Loucy (cell line): ENCODE data around the gene IQGAP3.
"Not testable (repeated sequence)": the region's sequence is repeated elsewhere in the genome, so short reads cannot be mapped to it uniquely, and the experiment has no call there.

ENCODE experiments used
- H2AFZ ChIP-seq: fragments of 200-600 bp; sonication (generic); 2 replicates; pipeline ENCODE4 v1.6.0; 2016; ENCODE audit warnings: antibody characterized with exemption, mild to moderate bottlenecking, low read length, moderate library complexity
- H3F3A ChIP-seq: fragments of 200-600 bp; 2 replicates; pipeline ENCODE4 v1.6.0; 2016; ENCODE audit warnings: antibody characterized with exemption, low read depth, mild to moderate bottlenecking
- H3K27me3 ChIP-seq: fragments of 200-600 bp; sonication (generic); 2 replicates; pipeline ENCODE4 v1.6.1; 2014; ENCODE audit warnings: low read length, mild to moderate bottlenecking; ENCODE audit not compliant: insufficient read depth, poor library complexity, severe bottlenecking
- H3K36me3 ChIP-seq: fragments of 200-600 bp; sonication (generic); 2 replicates; pipeline ENCODE4 v1.6.1; 2016; ENCODE audit warnings: low read length; ENCODE audit not compliant: insufficient read depth
- H3K4me1 ChIP-seq: fragments of 200-600 bp; sonication (generic); 2 replicates; pipeline ENCODE4 v1.5.1; 2014; ENCODE audit warnings: low read length, mild to moderate bottlenecking; ENCODE audit not compliant: insufficient read depth, poor library complexity, severe bottlenecking
- H3K4me2 ChIP-seq: fragments of 200-600 bp; sonication (generic); 2 replicates; pipeline ENCODE4 v1.6.0; 2014; ENCODE audit warnings: antibody characterized with exemption, low read length, low read depth, mild to moderate bottlenecking; ENCODE audit not compliant: poor library complexity, severe bottlenecking
- H3K4me3 ChIP-seq: fragments of 200-600 bp; sonication (generic); 2 replicates; pipeline ENCODE4 v1.5.1; 2014; ENCODE audit warnings: low read length, mild to moderate bottlenecking, mixed read lengths; ENCODE audit not compliant: poor library complexity, severe bottlenecking
- H3K79me2 ChIP-seq: fragments of 200-600 bp; sonication (generic); 2 replicates; pipeline ENCODE4 v1.6.1; 2014; ENCODE audit warnings: low read length; ENCODE audit not compliant: insufficient read depth
- H3K9ac ChIP-seq: fragments of 200-600 bp; sonication (generic); 2 replicates; pipeline ENCODE4 v1.6.0; 2014; ENCODE audit warnings: mild to moderate bottlenecking, low read depth, low read length, moderate library complexity; ENCODE audit not compliant: poor library complexity, severe bottlenecking
- H3K9me2 ChIP-seq: fragments of 200-600 bp; sonication (generic); replicated peaks from 2 replicates; pipeline ENCODE4 v1.6.1; 2016; ENCODE audit warnings: low read depth, low read length, mixed read lengths
- H3K9me3 ChIP-seq: fragments of 200-600 bp; sonication (generic); 2 replicates; pipeline ENCODE4 v1.6.1; 2014; ENCODE audit warnings: mild to moderate bottlenecking, antibody characterized with exemption, low read length, low read depth; ENCODE audit not compliant: insufficient read depth
- H4K20me1 ChIP-seq: fragments of 200-600 bp; sonication (generic); 2 replicates; pipeline ENCODE4 v1.6.0; 2014; ENCODE audit warnings: antibody characterized with exemption, low read length, mild to moderate bottlenecking; ENCODE audit not compliant: insufficient read depth, poor library complexity, severe bottlenecking
- CTCF ChIP-seq: fragments of 200-600 bp; sonication (generic); conservative IDR thresholded peaks from 2 replicates; pipeline ENCODE4 v1.5.1; 2014; ENCODE audit warnings: mild to moderate bottlenecking, antibody characterized with exemption, low read length
- EZH2phosphoT487 ChIP-seq: fragments of 200-600 bp; IDR thresholded peaks from 2 replicates; pipeline ENCODE4 v1.6.1; 2018; ENCODE audit warnings: antibody characterized with exemption, mild to moderate bottlenecking, moderate library complexity, borderline replicate concordance

The IQGAP3 gene

GRCh38 chr1:156608981-156609380, 36.6 kb upstream of the IQGAP3 start:
- H3K27me3 ChIP-seq: no peaks in the 10 kb centered on the region
- no peaks in the 10 kb centered on the region for H4K20me1 ChIP-seq
- no peak overlapping the region for H3K4me3 ChIP-seq
- no peak overlapping the region for H3K9ac ChIP-seq
- H3K4me2 ChIP-seq: no peak overlapping the region
- H2AFZ ChIP-seq: no peak overlapping the region
- H3K79me2 ChIP-seq: no peaks in the 10 kb centered on the region
- H3K36me3 ChIP-seq: no peaks in the 10 kb centered on the region
- no peaks in the 10 kb centered on the region for H3K9me2 ChIP-seq
- TF ChIP-seq EZH2phosphoT487: no peak
- peak; percentile 77 for TF ChIP-seq CTCF
- H3K9me3 ChIP-seq: no peaks in the 10 kb centered on the region
- peaks cover 4% of the 10 kb centered on the region for H3K4me1 ChIP-seq
- no peaks in the 10 kb centered on the region for H3F3A ChIP-seq

GRCh38 chr1:156608036-156608674, 35.8 kb upstream of the IQGAP3 start:
- no peak overlapping the region for H3K4me2 ChIP-seq

GRCh38 chr1:156607344-156607743, 35.0 kb upstream of the IQGAP3 start:
- not testable (repeated sequence) for H3K9me2 ChIP-seq, H3K79me2 ChIP-seq, H4K20me1 ChIP-seq, H3K4me3 ChIP-seq, H2AFZ ChIP-seq, H3F3A ChIP-seq, H3K4me2 ChIP-seq, H3K4me1 ChIP-seq, H3K27me3 ChIP-seq, H3K36me3 ChIP-seq, H3K9ac ChIP-seq, H3K9me3 ChIP-seq

More at GRCh38 chr1:156608036-156608674, 35.8 kb upstream of the IQGAP3 start:
- H3K4me3 ChIP-seq: no peak overlapping the region
- no peaks in the 10 kb centered on the region for H3K27me3 ChIP-seq
- H3K36me3 ChIP-seq: no peaks in the 10 kb centered on the region
- peaks cover 4% of the 10 kb centered on the region for H3K4me1 ChIP-seq
- no peak overlapping the region for H2AFZ ChIP-seq
- H4K20me1 ChIP-seq: no peaks in the 10 kb centered on the region
- H3K9me3 ChIP-seq: no peaks in the 10 kb centered on the region
- no peaks in the 10 kb centered on the region for H3K79me2 ChIP-seq
- peak; percentile 82 for TF ChIP-seq CTCF
- no peak for TF ChIP-seq EZH2phosphoT487
- H3K9ac ChIP-seq: no peak overlapping the region
- H3F3A ChIP-seq: no peaks in the 10 kb centered on the region
- H3K9me2 ChIP-seq: no peaks in the 10 kb centered on the region

GRCh38 chr1:156602557-156602993, 30.2 kb upstream of the IQGAP3 start:
- Histone ChIP-seq H3K9me3 (no peaks in the 10 kb centered on the region), H3K36me3 (peaks cover 9% of the 10 kb centered on the region; the same call in 1 of the 2 replicates), H3K4me3 (peak overlapping the region; percentile 93), H4K20me1 (no peaks in the 10 kb centered on the region), H3F3A (no peaks in the 10 kb centered on the region), H3K4me2 (peak overlapping the region; percentile 90), H3K9me2 (no peaks in the 10 kb centered on the region), H3K9ac (no peak overlapping the region), H3K79me2 (peaks cover 21% of the 10 kb centered on the region), H3K27me3 (no peaks in the 10 kb centered on the region), H2AFZ (0 out of 2 replicates have a peak overlapping the region, but pooled peaks have one; percentile 58), H3K4me1 (peaks cover 9% of the 10 kb centered on the region)
- no peak for TF ChIP-seq EZH2phosphoT487
- TF ChIP-seq CTCF: peak; percentile 70
